Ectodermal cell (in vitro differentiated cells): Measurements from ENCODE around the gene MYO10.

Experiments used
- H3K27ac ChIP-seq: 2 replicates; pipeline ENCODE4 v1.7.0; 2013; ENCODE audit warnings: mild to moderate bottlenecking, low read depth, low read length; ENCODE audit not compliant: insufficient read depth, poor library complexity, severe bottlenecking
- H3K27me3 ChIP-seq: 2 replicates; pipeline ENCODE4 v1.7.0; 2013; ENCODE audit warnings: mild to moderate bottlenecking, low read length; ENCODE audit not compliant: insufficient read depth, control insufficient read depth, poor library complexity, severe bottlenecking
- H3K36me3 ChIP-seq: one replicate; pipeline ENCODE4 v1.7.0; 2013; ENCODE audit warnings: low read length; ENCODE audit not compliant: control insufficient read depth, insufficient read depth
- H3K4me1 ChIP-seq: one replicate; pipeline ENCODE4 v1.7.0; 2013; ENCODE audit warnings: low read length; ENCODE audit not compliant: control insufficient read depth, insufficient read depth
- H3K4me3 ChIP-seq: 2 replicates; pipeline ENCODE4 v1.7.0; 2013; ENCODE audit warnings: low read depth, low read length, control low read depth; ENCODE audit not compliant: insufficient read depth
- H3K9me3 ChIP-seq: 2 replicates; pipeline ENCODE4 v1.7.0; 2013; ENCODE audit warnings: mild to moderate bottlenecking, low read length, moderate library complexity; ENCODE audit not compliant: control insufficient read depth
- WGBS, 2 experiments: methylation state at CpG; one replicate each; pipeline ENCODE4 v1.1.7; 2013; ENCODE audit warnings: missing lambda C conversion rate in 2 of 2; 5-methylcytosine and 5-hydroxymethylcytosine counted together

The MYO10 gene

DNA sequence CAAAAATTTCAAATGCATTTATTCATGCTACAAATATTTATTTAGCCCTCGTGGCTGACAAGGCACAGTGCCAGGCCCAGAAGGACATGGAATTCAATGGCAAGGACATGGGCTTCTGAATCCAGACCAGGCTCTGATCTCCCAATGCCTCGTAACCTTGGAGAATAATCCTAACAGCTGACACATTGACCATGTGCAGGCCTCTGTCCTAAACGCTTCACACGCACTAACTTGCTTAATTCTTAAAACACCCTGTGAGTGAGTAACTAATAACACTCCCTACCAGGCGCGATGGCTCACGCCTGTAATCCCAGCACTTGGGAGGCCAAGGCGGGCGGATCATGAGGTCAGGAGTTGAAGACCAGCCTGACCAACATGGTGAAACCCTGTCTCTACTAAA lies 33.2 kb downstream of the MYO10 start:
- 90% methylated on average over 9 of the region's 9 CpGs for WGBS, 2 experiments
- Histone ChIP-seq H3K27me3 (no peaks in the 10 kb centered on the region), H3K27ac (no peak overlapping the region), H3K36me3 (no peaks in the 10 kb centered on the region), H3K4me1 (peaks cover 17% of the 10 kb centered on the region), H3K9me3 (no peaks in the 10 kb centered on the region), H3K4me3 (no peak overlapping the region)

- Histone ChIP-seq H3K27ac (no peak overlapping the region), H3K4me1 (peaks cover 33% of the 10 kb centered on the region), H3K4me3 (no peak overlapping the region), H3K9me3 (no peaks in the 10 kb centered on the region), H3K36me3 (no peaks in the 10 kb centered on the region), H3K27me3 (no peaks in the 10 kb centered on the region)
- WGBS, 2 experiments = 32 to 36% methylated on average over 13 of the region's 13 CpGs
Measured at GRCh38 chr5:16901021-16901644, 35.0 kb downstream of the MYO10 start.

DNA sequence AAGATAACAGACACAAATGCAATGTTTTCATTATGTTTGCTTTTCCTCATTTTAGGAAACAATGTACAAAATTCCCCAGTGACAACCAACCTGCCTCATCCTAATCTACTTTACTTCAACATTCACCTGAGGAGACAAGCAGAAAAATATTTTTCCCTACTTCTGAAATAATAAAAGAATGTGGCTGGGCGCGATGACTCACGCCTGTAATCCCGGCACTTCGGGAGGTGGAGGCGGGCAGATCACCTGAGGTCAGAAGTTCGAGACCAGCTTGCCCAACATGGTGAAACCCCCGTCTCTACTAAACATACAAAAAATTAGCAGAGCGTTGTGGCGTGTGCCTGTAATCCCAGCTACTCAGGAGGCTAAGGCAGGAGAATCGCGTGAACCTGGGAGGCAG lies 36.9 kb downstream of the MYO10 start:
- 81 to 84% methylated on average over 12 of the region's 12 CpGs for WGBS, 2 experiments
- no peaks in the 10 kb centered on the region for H3K36me3 ChIP-seq
- H3K4me1 ChIP-seq = peaks cover 53% of the 10 kb centered on the region
- no peaks in the 10 kb centered on the region for H3K9me3 ChIP-seq
- H3K27ac ChIP-seq = no peak overlapping the region
- no peaks in the 10 kb centered on the region for H3K27me3 ChIP-seq
- H3K4me3 ChIP-seq = no peak overlapping the region

- Histone ChIP-seq H3K9me3 (no peaks in the 10 kb centered on the region), H3K27ac (peak overlapping the region; percentile 72), H3K36me3 (no peaks in the 10 kb centered on the region), H3K4me1 (peaks cover 60% of the 10 kb centered on the region), H3K27me3 (no peaks in the 10 kb centered on the region), H3K4me3 (no peak overlapping the region)
- WGBS, 2 experiments = 76 to 78% methylated on average over 6 of the region's 6 CpGs
Measured at GRCh38 chr5:16897800-16898199, 38.3 kb downstream of the MYO10 start.

DNA sequence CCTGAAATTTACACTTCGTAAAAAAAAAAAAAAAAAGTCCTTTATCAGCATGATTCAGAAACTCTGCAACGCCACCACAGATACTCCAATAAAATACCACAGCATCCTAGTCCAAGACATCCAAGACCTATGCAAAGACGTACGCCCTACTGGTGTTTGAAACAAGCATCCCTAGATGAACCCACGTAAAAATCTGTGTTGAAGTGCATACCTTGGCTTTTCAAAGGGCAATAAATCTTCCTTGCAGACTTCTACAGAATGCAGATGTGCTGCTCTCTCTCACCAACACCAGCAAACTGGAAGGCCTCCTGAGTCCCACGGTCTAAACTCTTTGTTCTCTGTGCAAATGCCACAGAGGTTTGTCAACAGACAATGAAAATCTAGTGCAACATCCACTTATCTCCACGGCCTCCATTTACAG lies 38.8 kb downstream of the MYO10 start:
- WGBS, 2 experiments = 59 to 60% methylated on average over 7 of the region's 7 CpGs
- Histone ChIP-seq H3K27ac (peak overlapping the region; percentile 72), H3K27me3 (no peaks in the 10 kb centered on the region), H3K36me3 (no peaks in the 10 kb centered on the region), H3K9me3 (no peaks in the 10 kb centered on the region), H3K4me1 (peaks cover 60% of the 10 kb centered on the region), H3K4me3 (no peak overlapping the region)

DNA sequence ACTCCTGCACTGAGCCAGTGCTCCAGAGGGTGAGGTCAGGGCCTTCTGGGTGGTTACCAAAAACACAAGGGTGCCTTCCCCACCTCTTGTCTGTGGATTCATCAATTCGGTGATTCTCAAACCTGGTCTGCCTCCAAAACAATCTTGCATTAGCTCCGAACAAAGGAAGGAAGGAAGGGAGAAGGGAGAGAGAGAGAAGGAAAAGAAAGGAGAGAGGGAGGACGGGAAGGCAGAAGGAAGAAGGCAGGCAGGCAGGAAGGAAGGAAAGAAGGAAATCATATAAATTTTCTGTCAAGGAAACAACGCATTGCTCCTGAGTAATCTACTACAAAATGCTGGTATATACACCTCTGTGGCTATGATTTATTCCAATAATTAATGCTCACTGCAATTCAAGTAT lies 39.3 kb downstream of the MYO10 start:
- 85 to 92% methylated on average over 4 of the region's 4 CpGs for WGBS, 2 experiments
- Histone ChIP-seq H3K27me3 (no peaks in the 10 kb centered on the region), H3K36me3 (no peaks in the 10 kb centered on the region), H3K4me3 (no peak overlapping the region), H3K4me1 (peaks cover 60% of the 10 kb centered on the region), H3K9me3 (no peaks in the 10 kb centered on the region), H3K27ac (no peak overlapping the region)

- WGBS, 2 experiments = 79 to 81% methylated on average over 13 of the region's 13 CpGs
- H3K9me3 ChIP-seq = no peaks in the 10 kb centered on the region
Measured at GRCh38 chr5:16894236-16895057, 41.6 kb downstream of the MYO10 start.

DNA sequence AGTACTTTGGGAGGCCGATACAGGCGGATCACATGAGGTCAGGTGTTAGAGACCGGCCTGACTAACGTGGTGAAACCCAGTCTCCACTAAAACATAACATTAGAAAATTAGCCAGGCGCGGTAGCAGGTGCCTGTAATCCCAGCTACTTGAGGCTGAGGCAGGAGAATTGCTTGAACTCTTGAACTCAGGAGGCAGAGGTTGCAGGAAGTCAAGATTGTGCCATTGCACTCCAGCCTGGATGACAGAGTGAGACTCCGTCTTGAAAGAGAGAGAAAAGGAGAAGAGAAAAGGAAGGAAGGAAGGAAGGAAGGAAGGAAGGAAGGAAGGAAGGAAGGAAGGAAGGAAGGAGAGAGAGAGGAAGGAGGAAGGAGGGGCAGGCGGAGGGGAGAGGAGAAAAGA lies 45.1 kb downstream of the MYO10 start:
- Histone ChIP-seq H3K4me1 (peaks cover 31% of the 10 kb centered on the region), H3K27ac (no peak overlapping the region), H3K4me3 (no peak overlapping the region), H3K36me3 (no peaks in the 10 kb centered on the region), H3K9me3 (no peaks in the 10 kb centered on the region), H3K27me3 (no peaks in the 10 kb centered on the region)
- WGBS, 2 experiments = 90 to 91% methylated on average over 8 of the region's 8 CpGs

More at GRCh38 chr5:16894236-16895057, 41.6 kb downstream of the MYO10 start:
- Histone ChIP-seq H3K27me3 (no peaks in the 10 kb centered on the region), H3K36me3 (no peaks in the 10 kb centered on the region), H3K27ac (peak overlapping the region; percentile 2), H3K4me1 (peaks cover 54% of the 10 kb centered on the region), H3K4me3 (no peak overlapping the region)

GRCh38 chr5:16889972-16890519 lies 46.0 kb downstream of the MYO10 start:
- H3K27ac ChIP-seq = no peak overlapping the region
- H3K9me3 ChIP-seq = no peaks in the 10 kb centered on the region
- H3K36me3 ChIP-seq = no peaks in the 10 kb centered on the region
- H3K4me1 ChIP-seq = peaks cover 21% of the 10 kb centered on the region
- no peak overlapping the region for H3K4me3 ChIP-seq
- H3K27me3 ChIP-seq = no peaks in the 10 kb centered on the region
- WGBS, 2 experiments = 80 to 89% methylated on average over 5 of the region's 5 CpGs

DNA sequence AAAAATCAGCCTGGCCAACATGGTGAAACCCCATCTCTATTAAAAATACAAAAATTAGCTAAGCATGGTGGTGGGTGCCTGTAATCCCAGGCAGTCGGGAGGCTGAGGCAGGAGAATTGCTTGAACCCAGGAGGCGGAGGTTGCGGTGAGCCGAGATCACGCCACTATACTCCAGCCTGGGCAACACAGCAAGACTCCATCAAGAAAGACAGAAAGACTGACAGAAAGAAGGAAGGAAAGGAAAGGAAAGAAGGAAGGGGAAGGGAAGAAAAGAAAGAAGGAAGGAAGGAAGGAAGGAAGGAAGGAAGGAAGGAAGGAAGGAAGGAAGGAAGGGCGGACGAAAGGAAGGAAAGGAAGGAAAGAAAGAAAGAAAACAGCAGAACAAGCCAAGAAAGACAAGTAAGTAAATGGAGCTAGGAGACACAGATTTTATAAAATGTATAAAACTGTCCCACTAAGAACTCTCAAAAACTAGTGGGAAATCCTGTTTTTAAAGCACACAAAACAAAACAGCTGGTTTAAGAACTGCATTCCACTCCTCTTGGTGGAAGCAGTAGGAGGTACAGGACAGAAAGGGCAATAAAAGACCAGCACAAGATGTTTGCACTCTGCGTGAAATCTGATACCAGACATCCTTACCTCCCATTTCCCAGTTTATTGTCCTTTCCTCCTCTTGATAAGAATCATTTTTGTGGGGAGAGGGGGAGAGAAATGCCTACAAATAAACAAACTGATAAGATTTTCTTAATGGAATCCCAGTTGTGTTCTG lies 46.7 kb downstream of the MYO10 start:
- Histone ChIP-seq H3K4me1 (peaks cover 14% of the 10 kb centered on the region), H3K9me3 (no peaks in the 10 kb centered on the region), H3K27me3 (no peaks in the 10 kb centered on the region), H3K4me3 (no peak overlapping the region), H3K27ac (peak overlapping the region; percentile 36), H3K36me3 (no peaks in the 10 kb centered on the region)
- 76 to 84% methylated on average over 8 of the region's 8 CpGs for WGBS, 2 experiments
